NB4 (cell line): Measurements from ENCODE around the gene KCNG4.

ENCODE experiments used
- MYC ChIP-seq: IDR thresholded peaks from 2 replicates; pipeline ENCODE4 v1.6.1; 2011; ENCODE audit warnings: low read depth, low read length
- POLR2A ChIP-seq: IDR thresholded peaks from 2 replicates; pipeline ENCODE4 v1.6.1; 2011; ENCODE audit warnings: mild to moderate bottlenecking; ENCODE audit not compliant: insufficient read length; ENCODE audit errors: extremely low read depth
- TF ChIP-seq, protein P1 (sequence below): IDR thresholded peaks from one replicate; pipeline ENCODE4 v1.5.1; 2012; ENCODE audit warnings: low read depth, low read length
- TF ChIP-seq, protein P2 (sequence below): IDR thresholded peaks from 2 replicates; pipeline ENCODE4 v1.6.1; 2011; ENCODE audit warnings: low read depth, low read length

DNA sequence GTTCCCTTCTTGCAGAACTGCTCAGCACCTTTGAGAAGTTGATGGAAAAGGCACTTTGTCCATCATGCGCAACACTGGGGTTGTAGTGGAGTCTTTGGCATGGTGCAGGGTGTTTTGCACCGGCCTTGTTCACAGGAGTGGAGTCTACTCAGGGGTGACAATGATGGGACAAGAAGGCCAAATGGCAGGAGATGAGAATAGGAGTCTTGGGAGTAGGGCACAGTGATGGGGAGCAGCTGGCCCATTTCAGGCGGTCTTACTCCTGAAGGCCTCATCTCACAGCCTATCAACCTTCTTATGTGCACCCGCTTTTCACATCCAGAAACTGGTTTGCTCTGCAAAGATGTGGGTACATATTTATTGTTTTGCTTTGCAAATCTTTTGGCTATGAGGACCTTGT is 13.4 kb upstream of the KCNG4 start:
- TF ChIP-seq, protein P1, sequence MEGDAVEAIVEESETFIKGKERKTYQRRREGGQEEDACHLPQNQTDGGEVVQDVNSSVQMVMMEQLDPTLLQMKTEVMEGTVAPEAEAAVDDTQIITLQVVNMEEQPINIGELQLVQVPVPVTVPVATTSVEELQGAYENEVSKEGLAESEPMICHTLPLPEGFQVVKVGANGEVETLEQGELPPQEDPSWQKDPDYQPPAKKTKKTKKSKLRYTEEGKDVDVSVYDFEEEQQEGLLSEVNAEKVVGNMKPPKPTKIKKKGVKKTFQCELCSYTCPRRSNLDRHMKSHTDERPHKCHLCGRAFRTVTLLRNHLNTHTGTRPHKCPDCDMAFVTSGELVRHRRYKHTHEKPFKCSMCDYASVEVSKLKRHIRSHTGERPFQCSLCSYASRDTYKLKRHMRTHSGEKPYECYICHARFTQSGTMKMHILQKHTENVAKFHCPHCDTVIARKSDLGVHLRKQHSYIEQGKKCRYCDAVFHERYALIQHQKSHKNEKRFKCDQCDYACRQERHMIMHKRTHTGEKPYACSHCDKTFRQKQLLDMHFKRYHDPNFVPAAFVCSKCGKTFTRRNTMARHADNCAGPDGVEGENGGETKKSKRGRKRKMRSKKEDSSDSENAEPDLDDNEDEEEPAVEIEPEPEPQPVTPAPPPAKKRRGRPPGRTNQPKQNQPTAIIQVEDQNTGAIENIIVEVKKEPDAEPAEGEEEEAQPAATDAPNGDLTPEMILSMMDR = no peak
- no peak for TF ChIP-seq POLR2A
- TF ChIP-seq, protein P2, sequence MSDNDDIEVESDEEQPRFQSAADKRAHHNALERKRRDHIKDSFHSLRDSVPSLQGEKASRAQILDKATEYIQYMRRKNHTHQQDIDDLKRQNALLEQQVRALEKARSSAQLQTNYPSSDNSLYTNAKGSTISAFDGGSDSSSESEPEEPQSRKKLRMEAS = no peak
- TF ChIP-seq MYC = no peak
